ENCODE measurements around the gene VTCN1.
"Not testable (repeated sequence)": the region's sequence is repeated elsewhere in the genome, so short reads cannot be mapped to it uniquely, and the experiment has no call there.

The VTCN1 gene

GRCh38 chr1:117123274-117123673 lies 87.5 kb downstream of the VTCN1 start:
- no peak for DNase-seq (ENCODE audit: low read depth in 2 of 2)

DNA sequence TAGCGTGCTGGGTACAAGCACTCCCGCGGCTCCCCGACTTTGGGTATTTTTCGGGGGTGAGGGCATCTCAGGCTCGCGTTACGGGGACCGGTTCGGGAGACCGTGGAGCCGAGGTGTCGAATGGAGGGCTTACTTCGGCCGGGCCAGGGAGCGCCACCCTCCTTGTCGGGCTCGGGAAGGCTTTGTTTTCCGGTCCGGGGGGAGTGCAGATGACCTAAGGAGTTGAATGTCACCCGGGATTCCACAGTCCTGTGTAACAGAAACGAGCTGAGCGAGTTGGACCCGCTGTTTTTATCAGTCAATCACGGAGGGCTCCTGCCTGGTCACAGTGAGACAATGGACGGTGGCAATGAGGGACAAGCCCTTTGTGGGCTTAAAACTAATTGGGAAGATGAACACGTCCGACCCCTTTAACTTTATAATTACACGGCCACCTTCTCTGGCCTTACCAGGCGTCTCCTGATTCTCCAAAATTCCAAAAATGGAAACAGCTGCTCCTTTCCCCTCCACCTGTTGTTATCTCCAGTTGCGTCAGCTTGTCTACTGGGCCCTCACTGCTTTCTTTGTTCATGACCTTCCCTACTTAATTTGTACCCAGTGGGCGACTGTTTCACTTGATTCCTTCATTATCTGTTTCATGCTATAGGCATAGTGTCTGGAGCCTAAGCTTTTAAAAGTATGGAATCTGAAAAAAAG lies 88.2 kb downstream of the VTCN1 start:
- no peak for DNase-seq (ENCODE audit: low read depth in 2 of 2)

DNA sequence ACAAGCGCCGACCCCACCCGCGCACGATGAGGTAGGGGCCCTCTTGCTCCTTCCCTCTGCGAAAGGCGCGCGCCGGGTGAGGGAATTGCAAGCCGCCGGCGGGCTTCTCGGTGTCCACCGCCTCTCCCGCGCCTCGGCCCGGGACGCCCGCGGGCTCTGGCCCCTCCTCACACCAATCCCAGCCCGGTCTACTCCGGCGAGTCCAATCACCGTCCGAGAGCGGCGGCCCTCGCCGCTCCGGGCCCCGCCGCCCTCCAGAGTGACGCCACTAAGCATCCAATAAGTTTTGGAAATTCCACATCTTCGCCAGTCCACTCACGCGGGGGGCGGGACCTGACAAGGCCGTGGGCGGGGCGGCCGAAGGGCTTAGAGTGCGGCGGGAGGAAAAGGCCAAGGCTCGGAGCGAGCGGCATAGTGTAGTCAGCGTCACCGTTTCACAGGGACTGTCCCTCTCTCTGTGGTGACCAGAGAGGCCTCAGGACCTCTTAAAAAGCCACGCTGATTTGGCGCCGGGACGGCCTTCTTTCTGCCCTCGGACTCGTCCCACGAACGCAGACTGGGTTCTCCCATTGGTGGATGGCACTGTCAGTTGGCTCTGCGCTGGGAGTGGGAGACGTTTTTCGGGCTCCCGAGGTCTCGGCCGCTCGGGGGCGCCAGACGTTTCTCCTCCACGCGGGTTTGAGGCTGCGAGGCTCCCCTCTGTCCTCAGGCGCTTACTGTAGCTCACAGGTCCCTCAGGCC lies 89.0 kb downstream of the VTCN1 start, which contains the start of gene TRIM45:
Gene TRIM45 (minus strand): TSS at position 161 of the 741 bp plus-strand sequence. CDS start 548 bp downstream, outside the sequence.
- DNase-seq (ENCODE audit: low read depth in 2 of 2): peak; percentile 93

GRCh38 chr1:117120774-117121588 lies 89.7 kb downstream of the VTCN1 start:
- DNase-seq (ENCODE audit: low read depth in 2 of 2): no peak

DNA sequence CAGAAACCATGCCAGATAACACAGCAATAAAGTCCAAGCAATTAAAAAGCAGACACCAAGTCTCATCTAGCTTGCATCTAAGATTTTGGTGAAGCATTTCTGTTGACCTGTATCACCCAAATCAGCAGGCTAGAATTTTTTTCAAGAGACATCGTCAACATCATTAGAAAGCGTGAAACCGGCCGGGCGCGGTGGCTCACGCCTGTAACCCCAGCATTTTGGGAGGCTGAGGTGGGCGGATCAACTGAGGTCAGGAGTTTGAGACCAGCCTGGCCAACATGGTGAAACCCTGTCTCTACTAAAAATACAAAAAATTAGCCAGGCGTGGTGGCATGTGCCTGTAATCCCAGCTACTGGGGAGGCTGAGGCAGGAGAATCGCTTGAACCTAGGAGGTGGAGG lies 91.6 kb downstream of the VTCN1 start:
- not testable (repeated sequence) for DNase-seq (ENCODE audit: low read depth in 2 of 2)

GRCh38 chr1:117118137-117118536 lies 92.6 kb downstream of the VTCN1 start:
- no peak for DNase-seq (ENCODE audit: low read depth in 2 of 2)

DNA sequence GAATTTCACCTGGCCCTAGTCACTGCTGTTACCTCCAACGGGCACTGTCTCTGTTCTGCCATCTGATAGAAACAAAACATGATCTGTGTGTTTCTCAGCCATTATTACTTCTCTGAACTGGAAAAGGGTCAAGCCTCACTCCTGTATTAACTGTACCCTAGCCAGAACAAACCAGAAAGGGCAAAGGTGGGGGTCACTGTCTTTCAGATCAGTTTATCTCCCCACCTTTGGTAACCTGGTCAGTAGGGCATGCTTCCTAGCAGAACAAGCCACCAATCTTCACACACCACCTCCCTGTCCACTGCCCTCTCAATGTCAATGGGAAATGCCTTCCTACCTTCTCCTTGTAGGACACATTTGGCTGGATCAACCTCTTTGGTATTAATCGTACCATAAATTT lies 93.0 kb downstream of the VTCN1 start:
- DNase-seq (ENCODE audit: low read depth in 2 of 2): no peak

- no peak for DNase-seq (ENCODE audit: low read depth in 2 of 2)
These were observed 94.0 kb downstream of the VTCN1 start for GRCh38 chr1:117116784-117117130.

DNA sequence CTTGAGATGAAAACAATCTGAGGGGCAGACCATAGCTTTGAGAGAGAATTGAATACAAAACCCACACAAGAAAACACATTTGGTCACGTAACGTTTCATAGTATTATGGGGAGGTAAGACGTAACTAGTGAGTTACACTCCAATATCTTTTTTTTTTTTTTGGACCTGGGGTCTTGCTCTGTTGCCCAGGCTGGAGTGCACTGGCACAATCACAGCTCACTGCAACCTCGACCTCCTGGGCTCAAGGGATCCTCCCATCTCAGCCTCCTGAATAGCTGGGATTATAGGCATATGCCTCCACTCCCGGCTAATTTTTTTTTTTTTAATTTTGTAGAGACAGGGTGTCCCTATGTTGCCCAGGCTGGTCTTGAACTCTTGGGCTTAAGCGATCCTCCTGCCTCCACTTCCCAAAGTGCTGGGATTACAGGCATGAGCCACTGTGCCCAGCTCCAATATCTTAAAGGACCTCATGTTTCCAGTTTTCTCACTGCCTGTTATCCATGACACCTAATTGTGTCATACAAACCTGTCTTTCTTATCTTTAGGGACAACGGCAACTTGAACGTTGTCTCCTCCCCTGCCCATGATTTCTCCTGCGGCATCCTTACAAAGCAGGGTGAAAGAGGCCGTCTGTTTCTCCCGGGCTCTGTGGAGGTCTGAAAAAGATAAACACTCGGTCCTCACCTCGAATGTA lies 94.5 kb downstream of the VTCN1 start:
- no peak for DNase-seq (ENCODE audit: low read depth in 2 of 2)

GRCh38 chr1:117114877-117115276 lies 95.8 kb downstream of the VTCN1 start:
- no peak for DNase-seq (ENCODE audit: low read depth in 2 of 2)

GRCh38 chr1:117113199-117113598 lies 97.5 kb downstream of the VTCN1 start:
- DNase-seq (ENCODE audit: low read depth in 2 of 2): no peak

- DNase-seq (ENCODE audit: low read depth in 2 of 2): no peak
These were observed 98.5 kb downstream of the VTCN1 start for GRCh38 chr1:117112047-117112717.

DNA sequence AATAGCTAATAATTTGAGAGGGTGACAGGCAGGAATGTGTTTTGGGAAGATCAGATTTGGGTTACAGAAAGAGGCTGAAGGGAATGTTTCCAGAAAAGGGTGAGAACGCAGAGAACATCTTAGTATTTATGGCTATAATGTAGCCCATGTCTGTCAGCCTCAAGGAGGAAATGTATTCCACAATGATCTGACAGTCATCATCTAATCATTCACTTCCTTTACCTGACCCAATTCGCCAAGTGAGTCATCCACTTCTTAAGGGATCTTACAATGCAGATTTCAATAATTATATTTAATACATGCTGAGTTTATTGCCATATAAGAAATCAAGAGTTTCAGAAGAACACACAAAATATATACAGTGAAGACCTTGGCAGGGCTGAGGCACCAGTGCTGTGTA lies 100.0 kb downstream of the VTCN1 start:
- DNase-seq (ENCODE audit: low read depth in 2 of 2): no peak

DNA sequence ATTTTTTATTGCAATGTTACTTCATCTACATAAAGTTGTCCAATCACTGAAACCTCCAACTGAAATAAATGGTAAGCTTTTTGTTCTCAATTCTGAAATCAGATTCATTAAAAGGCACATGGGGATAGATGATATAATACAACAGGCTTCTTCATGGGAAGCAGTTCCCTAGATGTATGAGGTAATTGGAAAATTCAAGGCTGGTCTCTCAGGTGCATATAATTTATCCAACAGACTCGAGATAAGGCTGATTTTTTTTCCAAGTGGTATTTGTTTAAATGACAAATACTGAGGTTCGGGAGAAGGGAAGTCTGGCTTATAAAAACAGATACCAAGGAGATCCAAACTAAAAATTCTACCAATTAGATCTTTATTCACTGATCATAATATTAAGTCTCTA lies 103.4 kb downstream of the VTCN1 start:
- DNase-seq (ENCODE audit: low read depth in 2 of 2): no peak

DNA sequence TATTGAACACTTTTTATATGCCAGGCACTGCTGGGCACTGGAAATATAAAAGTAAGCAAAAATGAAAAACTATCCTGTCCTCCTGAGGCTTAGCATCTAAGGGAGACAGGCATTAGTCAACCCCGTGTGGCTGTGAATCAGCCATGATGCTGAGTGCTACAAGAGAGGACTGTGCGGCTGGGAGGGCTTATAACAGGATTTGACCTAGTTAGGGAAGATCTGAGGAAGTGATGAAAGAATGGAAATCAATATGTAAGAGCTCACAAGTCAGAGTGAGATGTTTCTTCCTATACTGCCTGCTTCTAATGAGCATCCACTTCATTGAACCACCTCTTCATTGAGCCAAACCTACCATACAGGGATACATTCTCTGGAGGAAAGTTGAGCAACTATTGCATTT lies 104.2 kb downstream of the VTCN1 start:
- DNase-seq (ENCODE audit: low read depth in 2 of 2): no peak

DNA sequence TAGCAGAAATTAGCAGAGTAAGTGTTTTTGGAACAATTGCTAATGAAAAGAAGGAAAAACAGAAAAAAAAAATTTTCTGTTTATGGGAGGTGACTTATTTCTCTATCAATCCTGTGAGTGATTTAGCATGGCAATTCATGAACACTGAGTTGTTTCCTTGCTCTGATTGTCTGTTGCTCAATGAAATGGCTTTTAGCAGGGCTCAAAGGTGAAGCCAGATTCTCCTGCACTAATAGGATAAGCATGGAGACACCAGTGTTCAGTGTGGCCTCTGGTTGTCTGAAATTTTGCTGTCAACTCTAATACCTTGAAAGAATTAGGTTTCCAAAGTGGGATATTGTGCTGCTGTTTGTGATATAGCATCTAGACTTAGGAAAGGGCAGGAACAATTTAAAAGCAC lies 105.0 kb downstream of the VTCN1 start:
- DNase-seq (ENCODE audit: low read depth in 2 of 2): no peak

DNA sequence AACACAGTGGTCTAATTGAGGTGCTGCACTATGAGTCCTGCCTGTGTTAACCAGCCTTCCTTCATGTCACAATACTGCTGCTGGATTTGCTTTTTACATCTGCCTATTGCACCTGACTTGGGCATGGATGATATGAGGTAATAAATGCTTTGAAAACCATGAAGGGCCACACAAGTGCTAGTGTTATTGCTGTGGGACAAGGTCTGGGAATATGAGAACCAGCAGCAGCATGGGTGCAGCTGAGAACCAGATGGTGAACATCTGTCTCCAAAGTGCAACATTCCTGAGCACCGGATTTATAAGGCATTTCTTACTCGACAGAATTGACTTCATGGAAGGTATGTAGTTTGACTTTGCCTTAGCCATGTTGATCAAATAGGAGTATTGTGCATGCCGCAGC lies 105.7 kb downstream of the VTCN1 start:
- DNase-seq (ENCODE audit: low read depth in 2 of 2): peak; percentile 53 to 54

- not testable (repeated sequence) for DNase-seq (ENCODE audit: low read depth in 2 of 2)
These were observed 108.9 kb downstream of the VTCN1 start for GRCh38 chr1:117101858-117102257.

- no peak for DNase-seq (ENCODE audit: low read depth in 2 of 2)
These were observed 109.4 kb downstream of the VTCN1 start for GRCh38 chr1:117101334-117101733.

GRCh38 chr1:117098287-117098890 lies 112.3 kb downstream of the VTCN1 start:
- no peak for DNase-seq (ENCODE audit: low read depth in 2 of 2)

DNA sequence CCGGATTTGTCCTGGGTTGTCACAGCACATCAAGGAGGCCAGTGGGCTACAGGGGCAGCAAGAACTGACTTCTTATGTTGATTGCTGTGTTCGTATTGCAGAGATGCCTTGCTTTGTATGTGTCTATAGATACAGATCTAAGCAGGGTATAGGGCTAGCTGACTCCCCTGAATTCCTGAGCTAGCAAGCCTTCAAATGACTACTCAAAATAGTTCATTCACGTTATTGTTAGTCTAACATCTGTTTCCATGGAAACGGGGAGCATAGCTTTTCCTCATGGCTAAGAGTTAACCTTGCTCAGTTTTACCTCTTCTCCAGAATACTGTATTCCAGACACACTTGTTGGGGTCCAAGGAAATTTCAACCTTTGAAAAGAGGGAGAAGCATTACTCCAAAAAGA lies 113.3 kb downstream of the VTCN1 start:
- no peak for DNase-seq (ENCODE audit: low read depth in 2 of 2)

Data from fibroblast of skin of left quadriceps (primary cell).